Cardiac atrium fibroblast (primary cell): ENCODE measurements around the gene CRY2. TPM values are rescaled to one million over a fixed set of nuclear protein-coding genes. Genes with fewer than 3 reads are reported as not detected.

Experiments used
- total RNA-seq: library from RNA; depleted of rRNA; stranded (reverse); fragments of >200 nt; gene quantifications from 2 replicates; pipeline ENCODE4 v1.2.3, GENCODE V29; 2015

The CRY2 gene
- 6.8 and 9.7 TPM in 2 replicates for total RNA-seq

DNA sequence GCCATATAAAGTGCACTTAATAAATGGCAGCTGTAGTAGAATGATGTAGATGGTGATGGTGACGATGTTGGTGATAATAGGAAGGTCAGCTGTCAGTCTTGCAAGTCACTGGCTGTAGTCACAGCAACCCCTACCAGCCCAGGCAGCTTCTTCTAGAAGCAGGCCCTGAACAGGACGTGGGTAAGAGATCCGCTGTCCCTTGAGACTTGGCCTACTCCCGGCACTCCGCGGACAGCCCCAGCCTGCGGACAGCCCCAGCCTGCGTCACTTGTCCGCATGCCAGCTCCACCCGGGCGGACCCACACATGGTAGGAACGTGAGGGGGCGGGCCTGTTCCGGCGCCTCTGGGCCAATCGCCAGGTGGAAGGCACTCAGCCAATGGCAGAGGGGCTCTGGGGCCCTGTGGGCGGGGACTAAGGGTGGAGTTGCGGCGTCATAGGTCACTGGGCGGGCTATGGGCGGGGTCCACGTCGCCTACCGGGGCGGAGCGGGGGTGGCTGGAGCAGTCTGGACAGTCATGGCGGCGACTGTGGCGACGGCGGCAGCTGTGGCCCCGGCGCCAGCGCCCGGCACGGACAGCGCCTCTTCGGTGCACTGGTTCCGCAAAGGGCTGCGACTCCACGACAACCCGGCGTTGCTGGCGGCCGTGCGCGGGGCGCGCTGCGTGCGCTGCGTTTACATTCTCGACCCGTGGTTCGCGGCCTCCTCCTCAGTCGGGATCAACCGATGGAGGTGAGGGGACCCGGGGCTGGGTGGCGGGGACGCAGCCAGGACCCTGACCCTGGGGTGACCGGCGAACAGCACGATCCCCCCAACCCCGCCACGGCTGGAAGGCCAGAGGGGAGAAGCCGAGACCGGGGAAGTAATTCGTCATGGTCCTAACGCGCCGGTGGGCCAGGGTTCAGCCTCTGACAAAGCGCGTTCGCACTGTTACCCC is at the start of gene CRY2:
Gene CRY2 (plus strand): TSS at position 502 of the 937 bp plus-strand sequence. CDS start 16 bp downstream, at position 518.

DNA sequence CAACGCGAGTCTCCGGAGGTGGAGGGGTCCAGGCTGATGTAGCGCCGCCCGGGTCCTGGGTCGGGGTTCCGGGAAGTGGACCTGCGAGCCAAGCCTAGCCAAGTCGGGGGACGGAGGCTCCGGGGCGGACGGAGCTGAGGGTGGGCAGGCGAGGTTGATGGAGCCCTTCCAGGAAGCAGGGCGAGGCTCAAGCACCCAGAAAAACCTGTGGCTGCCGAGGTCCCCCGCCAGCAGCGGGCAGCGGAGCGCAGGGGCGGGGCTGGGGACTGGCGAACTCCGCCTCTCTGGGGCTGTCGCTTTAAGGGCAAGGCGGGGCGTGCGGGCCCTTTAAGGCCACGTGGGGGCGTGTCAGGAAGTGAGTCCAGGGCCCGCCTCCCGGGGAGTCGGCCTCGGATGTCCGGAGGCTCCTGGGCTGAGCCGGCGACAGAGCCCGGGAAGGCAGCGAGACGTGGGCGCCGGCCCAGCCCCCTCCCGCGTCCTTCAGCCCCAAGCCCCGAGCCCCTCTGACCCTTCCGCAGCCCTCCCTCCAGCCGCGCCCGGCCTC is 42.4 kb upstream of the CRY2 start, which contains the start of gene SLC35C1:
Gene SLC35C1 (plus strand): TSS at position 389 of the 544 bp plus-strand sequence. CDS start 653 bp downstream, outside the sequence.

DNA sequence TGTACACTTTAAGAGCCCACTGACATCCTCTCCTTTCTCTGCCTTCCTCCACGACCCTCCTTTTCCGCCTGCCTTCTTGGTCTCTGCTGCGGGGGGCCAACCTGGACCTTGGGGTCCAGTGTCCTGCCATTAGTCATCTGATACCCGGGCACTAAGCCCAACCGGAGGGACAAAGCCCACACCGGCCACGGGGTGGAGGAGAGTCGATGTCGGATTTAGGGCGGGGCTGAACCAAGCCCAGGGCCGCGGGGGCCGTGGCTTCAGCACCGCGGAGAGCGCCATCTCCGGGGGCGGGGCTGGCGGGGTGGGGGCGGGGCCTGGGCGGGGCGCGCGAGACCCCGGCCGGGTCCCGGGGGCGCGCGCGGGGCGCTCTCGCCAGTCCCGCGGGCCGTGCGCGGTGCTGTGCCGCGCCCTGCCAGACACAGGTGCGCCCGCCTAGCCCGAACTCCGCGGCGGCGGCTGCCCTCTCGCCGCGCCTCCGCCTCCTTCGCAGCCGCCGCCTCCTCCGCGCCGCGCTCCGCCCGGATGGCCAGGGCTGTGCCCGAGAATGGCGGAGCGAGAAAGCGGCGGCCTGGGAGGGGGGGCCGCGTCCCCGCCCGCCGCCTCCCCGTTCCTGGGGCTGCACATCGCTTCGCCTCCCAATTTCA is 38.1 kb downstream of the CRY2 start, which contains the start of gene MAPK8IP1:
Gene MAPK8IP1 (plus strand): TSS at position 378 of the 647 bp plus-strand sequence. CDS start 170 bp downstream, at position 548.

DNA sequence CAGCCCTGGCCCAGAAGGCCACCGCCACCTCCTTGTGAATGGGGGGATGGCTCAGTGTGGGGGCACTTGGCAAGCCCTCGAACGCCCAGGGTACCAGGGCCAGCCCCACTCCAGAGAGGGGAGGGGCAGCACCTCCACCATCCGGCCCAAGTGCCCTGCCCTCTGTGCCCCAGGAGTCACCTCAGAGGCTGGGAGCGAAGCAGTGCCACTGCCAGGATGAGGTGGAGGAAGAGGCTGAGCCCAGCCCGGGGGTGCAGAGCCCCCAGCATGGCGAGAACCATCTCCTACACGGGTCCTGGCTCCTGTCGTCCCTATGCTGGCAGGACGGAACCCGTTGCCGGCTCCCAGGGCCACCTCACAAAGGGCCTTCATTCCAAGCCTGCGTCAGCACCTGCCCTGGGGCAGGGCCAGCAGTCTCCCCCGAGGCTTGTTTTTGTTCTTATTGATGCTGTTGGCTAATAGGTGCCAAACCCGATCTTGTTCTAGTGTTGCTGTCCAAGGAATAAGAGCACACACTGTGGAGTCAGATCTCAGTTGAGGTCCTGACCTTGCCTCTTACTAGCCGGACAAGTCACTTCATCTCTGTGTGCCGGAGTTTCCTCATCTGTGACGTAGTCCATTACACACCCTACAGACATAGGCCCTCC is 59.8 kb downstream of the CRY2 start, which contains the start of gene FREY1:
Gene FREY1 (minus strand): TSS at position 307 of the 647 bp plus-strand sequence. CDS start 26 bp downstream, at position 281.

DNA sequence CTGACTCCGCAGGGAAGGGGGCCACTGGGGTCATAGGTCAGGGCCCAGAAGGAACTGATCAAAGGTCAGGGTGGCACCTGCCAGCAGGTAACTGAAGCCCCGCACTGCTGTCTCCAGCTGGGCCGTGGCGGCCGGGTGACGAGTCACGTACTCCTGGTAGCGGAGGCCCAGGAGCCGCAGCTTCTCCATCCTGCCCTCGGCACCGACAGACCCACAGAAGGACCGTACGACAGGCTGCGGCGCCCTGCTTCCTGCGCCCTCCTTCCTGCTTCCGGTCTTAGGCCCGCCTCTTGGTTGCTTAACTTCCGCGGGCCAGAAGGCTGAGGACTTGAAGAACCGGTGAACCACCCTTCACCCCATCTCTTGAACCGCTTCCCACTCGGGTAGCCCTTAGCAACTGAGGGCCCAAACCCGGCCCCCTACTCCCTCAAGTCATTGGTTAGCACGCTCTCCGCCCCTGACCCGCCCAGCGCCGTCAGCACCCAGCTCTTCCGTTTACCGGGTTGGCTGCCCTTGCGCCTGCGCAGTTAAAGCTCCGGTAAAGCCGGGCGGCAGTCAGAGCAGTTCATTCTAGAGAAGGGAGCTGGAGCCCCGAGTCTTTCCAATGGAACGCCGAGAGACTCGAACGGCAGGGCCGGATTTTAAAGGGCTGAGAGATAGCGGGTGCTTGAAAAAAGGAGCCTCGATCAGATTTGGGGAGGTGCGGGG is 70.5 kb downstream of the CRY2 start, which contains the start of gene PEX16:
Gene PEX16 (minus strand): TSS at position 255 of the 708 bp plus-strand sequence. CDS start 66 bp downstream, at position 189.

DNA sequence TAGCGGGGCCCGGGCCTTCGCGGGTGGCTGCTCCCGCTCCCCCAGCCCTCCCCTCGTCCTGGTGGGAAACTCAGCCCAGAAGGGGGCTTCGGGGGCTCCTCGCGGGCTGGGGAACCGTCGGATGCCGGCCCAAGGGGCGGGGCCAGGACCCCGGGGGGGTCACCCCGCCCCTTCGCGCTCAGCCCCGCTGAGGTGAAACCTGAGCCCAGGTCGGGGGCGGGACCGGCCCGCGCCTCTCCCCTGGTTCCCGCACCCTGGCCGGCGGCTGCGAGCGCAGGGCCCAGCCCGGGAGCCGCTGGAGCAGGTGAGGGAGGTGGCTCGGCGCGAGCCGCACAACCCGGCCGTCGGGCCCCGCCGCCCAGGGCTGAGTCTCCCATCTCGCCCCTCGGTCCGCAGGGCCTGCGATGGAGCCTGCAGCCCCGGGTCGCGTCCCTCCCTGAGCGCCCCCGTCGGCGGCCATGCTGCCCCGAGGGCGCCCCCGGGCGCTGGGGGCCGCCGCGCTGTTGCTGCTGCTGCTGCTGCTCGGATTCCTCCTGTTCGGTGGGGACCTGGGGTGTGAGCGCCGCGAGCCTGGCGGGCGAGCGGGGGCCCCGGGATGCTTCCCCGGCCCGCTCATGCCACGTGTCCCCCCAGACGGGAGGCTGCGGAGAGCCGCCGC is 75.3 kb downstream of the CRY2 start, which contains the start of gene LARGE2:
Gene LARGE2 (plus strand): TSS at position 232 of the 658 bp plus-strand sequence. CDS start 227 bp downstream, at position 459.

Other genes with a start within 250 kb of the CRY2 start
- gene CHST1, start 181.9 kb upstream of the CRY2 start, total RNA-seq = 12.3 and 24.9 TPM in 2 replicates
- gene SLC35C1, start 42.3 kb upstream of the CRY2 start, total RNA-seq = 23.3 and 24.5 TPM in 2 replicates
- 11.4 and 19.1 TPM in 2 replicates for gene MAPK8IP1, start 38.2 kb downstream of the CRY2 start, total RNA-seq
- gene FREY1, start 59.8 kb downstream of the CRY2 start, total RNA-seq = 0.65 TPM in 1 of 2 replicates, not detected in the other
- 29.8 and 39.9 TPM in 2 replicates for gene PEX16, start 70.4 kb downstream of the CRY2 start, total RNA-seq
- gene LARGE2, start 75.2 kb downstream of the CRY2 start, total RNA-seq = not detected in 2 replicates